ENCODE results near the gene CCDC90B.

The CCDC90B gene

GRCh38 chr11:83222499-83222898 lies 63.7 kb downstream of the CCDC90B start:
- no peak for FAIRE-seq

- FAIRE-seq = no peak
Observed at GRCh38 chr11:83221694-83222093, 64.5 kb downstream of the CCDC90B start.

- no peak for FAIRE-seq
Observed at GRCh38 chr11:83220260-83220659, 65.9 kb downstream of the CCDC90B start.

DNA sequence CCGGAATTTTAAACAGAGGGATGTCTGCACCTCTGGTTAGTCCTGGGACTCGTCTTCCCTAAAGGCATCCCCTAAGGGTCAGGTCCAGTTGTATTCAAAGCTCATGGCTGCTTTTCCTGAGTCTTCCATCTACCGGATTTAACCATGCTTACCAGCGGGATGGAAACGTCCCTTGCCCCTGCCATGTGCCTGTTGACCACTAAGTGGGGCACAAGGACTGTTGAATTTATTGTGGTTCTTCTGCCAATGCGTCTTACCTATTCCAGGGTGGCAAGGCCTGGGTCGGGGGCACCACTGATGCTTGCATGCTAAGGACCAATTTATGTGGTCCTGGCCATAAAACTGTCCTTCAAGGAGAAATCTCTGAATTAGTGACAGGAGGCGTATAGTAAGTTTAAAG lies 67.1 kb downstream of the CCDC90B start:
- no peak for FAIRE-seq

Data from TTC549 (cell line).